ENCODE results near the gene LONP1.

The LONP1 gene

GRCh38 chr19:5727453-5728050 lies 7.6 kb upstream of the LONP1 start:
- no peak for TF ChIP-seq JUND (IDR thresholded peaks at IDR 0.05; ENCODE audit: low read depth)
- DNase-seq (ENCODE audit: low read depth in 1 of 2, low spot score in 1 of 2): no peak
- in situ Hi-C loops (cut with HindIII; ENCODE audit: low pct_unique_long_range_greater_than_20kb, low sequenced_read_pairs): no loop called here

- in situ Hi-C loops (cut with HindIII; ENCODE audit: low pct_unique_long_range_greater_than_20kb, low sequenced_read_pairs): no loop called here
- TF ChIP-seq JUND (IDR thresholded peaks at IDR 0.05; ENCODE audit: low read depth): no peak
- peak in 1 of 2 experiments; percentile 54 for DNase-seq (ENCODE audit: low read depth in 1 of 2, low spot score in 1 of 2)
Measured at GRCh38 chr19:5719274-5719960, 529 bp downstream of the LONP1 start.

- no peak for TF ChIP-seq JUND (IDR thresholded peaks at IDR 0.05; ENCODE audit: low read depth)
- in situ Hi-C loops (cut with HindIII; ENCODE audit: low pct_unique_long_range_greater_than_20kb, low sequenced_read_pairs): no loop called here
- peak in 1 of 2 experiments; percentile 57 for DNase-seq (ENCODE audit: low read depth in 1 of 2, low spot score in 1 of 2)
Measured at GRCh38 chr19:5718579-5719273, 1.2 kb downstream of the LONP1 start.

- in situ Hi-C loops (cut with HindIII; ENCODE audit: low pct_unique_long_range_greater_than_20kb, low sequenced_read_pairs): no loop called here
- TF ChIP-seq JUND (IDR thresholded peaks at IDR 0.05; ENCODE audit: low read depth): no peak
- DNase-seq (ENCODE audit: low read depth in 1 of 2, low spot score in 1 of 2): no peak
Measured at GRCh38 chr19:5718037-5718578, 1.8 kb downstream of the LONP1 start.

GRCh38 chr19:5717215-5717935 lies 2.6 kb downstream of the LONP1 start:
- DNase-seq (ENCODE audit: low read depth in 1 of 2, low spot score in 1 of 2): no peak
- in situ Hi-C loops (cut with HindIII; ENCODE audit: low pct_unique_long_range_greater_than_20kb, low sequenced_read_pairs): no loop called here
- no peak for TF ChIP-seq JUND (IDR thresholded peaks at IDR 0.05; ENCODE audit: low read depth)

GRCh38 chr19:5714816-5715215 lies 5.1 kb downstream of the LONP1 start:
- in situ Hi-C loops (cut with HindIII; ENCODE audit: low pct_unique_long_range_greater_than_20kb, low sequenced_read_pairs): no loop called here
- no peak for TF ChIP-seq JUND (IDR thresholded peaks at IDR 0.05; ENCODE audit: low read depth)
- DNase-seq (ENCODE audit: low read depth in 1 of 2, low spot score in 1 of 2): no peak

GRCh38 chr19:5713228-5713627 lies 6.7 kb downstream of the LONP1 start:
- in situ Hi-C loops (cut with HindIII; ENCODE audit: low pct_unique_long_range_greater_than_20kb, low sequenced_read_pairs): no loop called here
- TF ChIP-seq JUND (IDR thresholded peaks at IDR 0.05; ENCODE audit: low read depth): no peak
- DNase-seq (ENCODE audit: low read depth in 1 of 2, low spot score in 1 of 2): no peak

- in situ Hi-C loops (cut with HindIII; ENCODE audit: low pct_unique_long_range_greater_than_20kb, low sequenced_read_pairs): no loop called here
- TF ChIP-seq JUND (IDR thresholded peaks at IDR 0.05; ENCODE audit: low read depth): no peak
- no peak for DNase-seq (ENCODE audit: low read depth in 1 of 2, low spot score in 1 of 2)
Measured at GRCh38 chr19:5711713-5712161, 8.2 kb downstream of the LONP1 start.

GRCh38 chr19:5711025-5711424 lies 8.9 kb downstream of the LONP1 start:
- in situ Hi-C loops (cut with HindIII; ENCODE audit: low pct_unique_long_range_greater_than_20kb, low sequenced_read_pairs): no loop called here
- TF ChIP-seq JUND (IDR thresholded peaks at IDR 0.05; ENCODE audit: low read depth): no peak
- DNase-seq (ENCODE audit: low read depth in 1 of 2, low spot score in 1 of 2): no peak

- in situ Hi-C loops (cut with HindIII; ENCODE audit: low pct_unique_long_range_greater_than_20kb, low sequenced_read_pairs): no loop called here
- TF ChIP-seq JUND (IDR thresholded peaks at IDR 0.05; ENCODE audit: low read depth): no peak
- no peak for DNase-seq (ENCODE audit: low read depth in 1 of 2, low spot score in 1 of 2)
Measured at GRCh38 chr19:5707576-5708575, 12.1 kb downstream of the LONP1 start.

- no peak for TF ChIP-seq JUND (IDR thresholded peaks at IDR 0.05; ENCODE audit: low read depth)
- no peak for DNase-seq (ENCODE audit: low read depth in 1 of 2, low spot score in 1 of 2)
- in situ Hi-C loops (cut with HindIII; ENCODE audit: low pct_unique_long_range_greater_than_20kb, low sequenced_read_pairs): no loop called here
Measured at GRCh38 chr19:5706876-5707573, 12.9 kb downstream of the LONP1 start.
